ENCODE data around the gene ASPSCR1. TPM values are rescaled to one million over a fixed set of nuclear protein-coding genes. Genes with fewer than 3 reads are reported as not detected.

The ASPSCR1 gene
- total RNA-seq, 1 donor, result 28.0 TPM

DNA sequence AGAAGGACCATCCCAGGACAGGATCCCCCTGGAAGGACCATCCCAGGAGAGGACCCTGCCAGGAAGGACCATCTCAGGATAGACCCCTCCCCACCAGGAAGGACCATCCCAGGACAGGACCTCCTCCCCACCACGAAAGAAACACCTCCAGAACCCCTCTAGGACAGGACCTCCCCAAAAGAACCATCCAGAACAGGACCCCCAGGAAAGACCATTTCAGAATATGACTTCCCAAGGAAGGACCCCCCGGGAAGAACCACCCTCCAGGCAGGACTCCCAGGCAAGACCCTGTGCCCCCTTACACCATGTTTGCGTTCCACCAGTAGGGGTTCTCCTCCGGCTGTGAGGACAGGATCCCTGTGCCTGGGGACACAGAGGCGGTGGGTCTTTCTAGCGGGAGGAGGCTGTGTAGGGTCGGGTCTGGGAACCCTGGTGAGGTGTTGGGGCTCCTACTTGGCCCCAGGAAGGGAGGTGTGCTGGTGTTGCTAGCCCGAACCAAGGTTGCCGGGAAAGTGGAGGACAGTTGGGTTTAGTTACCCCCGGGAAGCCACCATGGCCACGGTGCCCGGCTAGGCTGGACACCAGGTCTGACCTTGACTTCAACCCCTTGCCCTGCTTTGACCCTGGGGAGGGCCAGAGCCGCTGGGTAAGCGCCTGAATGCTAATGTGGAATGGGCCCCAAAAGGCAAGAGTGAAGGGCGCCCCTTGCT is 18.6 kb upstream of the ASPSCR1 start:
- no peak for DNase-seq (ENCODE audit: low read depth in 2 of 3, low spot score in 2 of 3)

DNA sequence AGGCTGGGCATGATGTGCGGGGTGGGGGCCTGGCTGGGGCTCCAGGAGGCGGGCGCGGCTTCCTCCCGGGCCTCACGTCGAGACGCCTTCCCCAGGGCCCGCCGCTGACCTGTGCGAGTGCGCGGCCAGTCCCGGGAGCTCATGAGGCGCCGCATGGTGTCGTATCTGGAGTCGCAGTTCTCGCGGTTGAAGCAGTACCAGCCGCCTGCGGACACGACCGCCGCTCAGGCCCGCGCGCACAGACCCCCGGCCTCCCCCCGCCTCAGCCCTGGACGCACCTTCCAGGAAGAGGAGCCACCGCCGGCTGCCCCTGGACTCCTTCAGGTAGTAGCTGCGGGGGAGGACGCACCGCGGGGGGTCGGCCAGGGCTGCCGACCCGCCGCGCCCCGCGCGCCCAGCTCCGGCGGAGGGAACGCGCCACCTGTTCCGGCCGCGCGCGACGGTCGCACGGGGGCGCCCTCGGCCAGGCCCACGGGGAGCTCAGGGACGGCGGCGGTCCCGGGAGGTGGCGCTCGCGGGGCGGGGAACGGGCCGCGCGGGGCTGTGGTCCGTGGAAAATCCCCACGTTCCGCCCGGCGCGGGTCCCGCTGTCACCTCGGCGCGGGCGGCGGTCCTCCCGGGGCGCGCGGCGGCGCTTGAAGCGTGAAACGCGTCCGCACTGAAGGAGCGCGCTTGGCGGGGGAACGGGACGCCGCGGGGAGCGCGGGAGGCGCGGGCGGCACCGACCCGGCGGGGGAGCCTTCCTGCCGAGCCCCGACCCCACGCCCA is 17.9 kb upstream of the ASPSCR1 start:
- peak; percentile 71 to 85 (median 78) for DNase-seq (ENCODE audit: low read depth in 2 of 3, low spot score in 2 of 3)

DNA sequence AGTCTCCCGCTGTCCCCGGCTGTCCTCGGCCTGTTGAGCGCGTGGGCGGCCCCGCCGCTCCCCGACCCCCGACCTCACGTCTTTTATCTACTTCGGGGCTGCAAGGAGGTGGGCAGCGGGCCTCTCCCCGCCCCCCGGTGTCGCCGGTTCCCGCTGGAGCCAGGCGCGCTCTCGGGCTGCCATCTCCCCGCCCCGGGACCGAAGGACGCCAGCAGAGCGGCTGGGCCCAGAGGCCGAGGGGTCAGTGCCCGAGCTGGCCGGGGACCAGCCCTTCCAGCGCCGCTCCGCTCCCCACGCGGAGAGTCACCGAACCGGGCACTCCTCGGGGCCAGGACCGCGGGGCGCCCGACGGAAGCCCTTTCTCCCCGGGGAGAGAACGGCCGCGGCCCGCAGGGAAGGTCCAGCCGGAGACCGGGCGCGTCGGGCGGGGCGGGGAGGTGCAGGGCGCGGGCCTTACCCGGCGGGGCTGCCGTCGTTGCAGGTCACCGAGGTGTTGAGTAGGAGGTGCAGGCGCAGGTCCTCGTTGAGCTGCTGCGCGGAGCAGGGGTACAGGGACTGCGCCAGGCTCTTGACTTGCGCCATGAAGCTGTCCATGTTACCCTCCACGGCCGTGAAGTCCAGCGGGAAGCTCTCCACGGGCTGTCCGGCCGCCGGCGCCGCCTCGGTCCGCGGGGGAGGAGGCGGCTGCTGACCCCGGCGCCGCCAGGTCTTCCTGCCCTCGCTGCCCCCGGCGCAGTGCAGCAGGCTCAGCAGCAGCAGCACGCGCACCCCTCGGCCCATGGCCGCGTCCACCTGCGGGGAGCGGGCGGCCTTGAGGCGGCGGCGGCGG is 17.1 kb upstream of the ASPSCR1 start:
- DNase-seq (ENCODE audit: low read depth in 2 of 3, low spot score in 2 of 3), result no peak

DNA sequence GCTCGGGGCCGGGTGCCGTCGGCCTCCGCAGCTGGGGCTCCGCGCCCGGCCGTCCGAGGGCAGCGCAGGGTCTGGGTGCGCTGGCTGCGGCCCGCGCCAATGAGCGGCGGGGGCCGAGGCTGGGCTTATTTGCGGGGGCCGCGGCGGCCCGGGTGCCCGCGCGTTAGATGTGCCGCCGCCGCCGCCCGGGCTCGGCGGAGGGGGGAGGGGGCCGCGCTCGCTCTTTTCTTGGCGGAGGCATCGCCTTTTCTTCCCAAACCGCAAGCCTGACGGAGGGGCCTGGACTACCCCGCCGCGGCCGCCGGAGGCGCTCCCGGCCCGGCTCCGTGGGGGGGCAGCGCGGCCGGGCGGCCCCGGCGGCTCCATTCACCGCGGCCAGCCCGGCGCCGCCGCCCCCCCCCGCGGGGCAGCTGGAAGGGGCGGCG is 16.3 kb upstream of the ASPSCR1 start, which contains the start of gene NOTUM:
TSS of gene NOTUM (minus strand) at position 101 of the 425 bp plus-strand sequence. CDS start 278 bp downstream, outside the sequence.
- DNase-seq (ENCODE audit: low read depth in 2 of 3, low spot score in 2 of 3), result peak in 2 of 3 donors; percentile 44 to 58

DNA sequence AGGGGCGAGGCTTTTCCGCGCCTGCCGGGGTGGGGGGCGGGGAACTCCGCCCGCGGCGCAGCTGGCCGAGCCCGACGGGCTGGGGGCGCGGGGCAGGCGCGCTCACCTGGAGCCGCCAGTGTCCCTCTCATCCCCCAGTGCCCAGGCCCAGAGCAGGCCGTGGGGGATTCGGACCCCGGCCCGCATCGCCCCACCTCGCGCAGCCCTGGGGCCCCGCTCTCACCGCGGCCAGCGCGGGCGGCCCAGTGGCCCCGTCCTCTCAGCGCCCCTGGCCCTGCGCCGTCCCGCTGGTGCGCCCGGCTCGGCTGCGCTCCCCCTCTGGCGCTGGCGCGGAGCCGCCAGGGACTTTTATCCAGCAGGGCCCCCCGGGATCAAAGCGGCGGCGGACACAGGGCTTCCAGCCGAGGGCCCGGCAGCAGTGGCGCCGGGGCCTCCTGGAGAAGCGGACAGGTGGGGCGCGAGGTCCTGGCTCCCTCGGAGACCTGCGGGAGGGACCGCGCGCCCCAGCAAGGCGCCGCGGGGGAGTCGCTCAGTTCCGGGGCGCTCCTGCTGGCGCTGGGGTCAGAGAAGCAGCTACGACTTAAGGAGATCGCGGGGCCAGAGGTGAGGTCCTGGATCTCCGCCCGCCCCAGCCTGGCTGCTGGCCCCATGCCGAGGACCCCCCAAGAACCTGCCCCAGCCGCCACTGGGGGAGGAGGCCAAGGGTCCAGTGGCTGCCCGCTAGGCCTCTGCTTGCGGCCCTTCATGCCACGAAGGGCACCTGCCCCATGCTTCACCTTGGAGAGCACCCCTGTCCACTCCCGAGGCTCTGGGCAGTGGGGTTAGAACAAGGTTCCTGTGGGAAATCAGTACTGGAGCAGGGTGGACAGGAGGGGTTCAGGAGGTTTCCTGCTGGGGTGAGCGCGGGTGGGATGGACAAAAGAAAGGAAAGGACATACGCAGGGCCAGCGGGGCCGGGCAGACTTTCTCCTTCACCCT is 15.6 kb upstream of the ASPSCR1 start:
- DNase-seq (ENCODE audit: low read depth in 2 of 3, low spot score in 2 of 3), result no peak

DNA sequence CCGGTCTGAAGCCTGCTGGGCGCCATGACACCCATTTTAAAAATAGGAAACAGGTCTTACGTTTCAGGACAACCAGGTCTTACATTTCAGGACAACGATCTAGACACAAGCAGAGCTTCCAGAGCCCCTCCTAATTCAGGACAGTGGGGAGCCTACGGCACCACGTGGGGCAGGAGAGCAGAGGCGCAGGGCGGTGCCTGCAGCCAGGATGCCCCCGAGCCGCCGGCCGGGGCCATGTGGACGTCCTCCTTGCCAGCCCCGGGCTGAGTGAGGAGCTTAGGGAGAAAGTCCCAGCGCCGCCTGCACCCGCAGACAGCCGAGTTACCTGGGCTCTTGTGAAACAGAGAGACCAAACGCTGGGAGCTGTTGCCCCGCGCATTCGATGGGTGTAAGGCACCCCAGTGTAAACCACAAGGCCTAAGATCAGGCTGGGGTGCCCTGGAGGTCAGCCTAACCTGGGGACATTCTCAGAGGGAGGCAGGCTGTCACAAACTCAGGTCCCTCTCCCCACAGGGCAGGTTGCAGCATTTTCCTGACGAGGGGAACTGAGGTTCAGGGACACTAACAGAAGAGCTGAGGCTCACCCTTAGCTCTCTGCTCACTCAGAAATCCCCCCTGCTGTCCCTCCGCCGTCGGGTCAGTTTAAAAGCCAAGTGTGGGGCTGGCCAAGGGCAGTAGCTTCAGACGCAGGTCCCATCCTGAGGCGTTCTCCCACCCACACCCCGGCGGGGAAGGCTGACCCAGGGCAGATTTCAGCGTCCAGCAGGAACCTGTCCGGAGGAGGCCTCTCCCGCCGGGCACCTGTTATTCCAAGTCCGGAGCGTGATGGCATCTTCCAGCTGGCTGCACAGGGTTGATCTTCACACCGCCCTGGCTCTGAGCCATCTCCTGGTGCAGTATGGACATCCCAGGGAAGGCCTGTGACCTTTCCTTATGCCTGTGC is 14.7 kb upstream of the ASPSCR1 start:
- DNase-seq (ENCODE audit: low read depth in 2 of 3, low spot score in 2 of 3), result no peak

DNA sequence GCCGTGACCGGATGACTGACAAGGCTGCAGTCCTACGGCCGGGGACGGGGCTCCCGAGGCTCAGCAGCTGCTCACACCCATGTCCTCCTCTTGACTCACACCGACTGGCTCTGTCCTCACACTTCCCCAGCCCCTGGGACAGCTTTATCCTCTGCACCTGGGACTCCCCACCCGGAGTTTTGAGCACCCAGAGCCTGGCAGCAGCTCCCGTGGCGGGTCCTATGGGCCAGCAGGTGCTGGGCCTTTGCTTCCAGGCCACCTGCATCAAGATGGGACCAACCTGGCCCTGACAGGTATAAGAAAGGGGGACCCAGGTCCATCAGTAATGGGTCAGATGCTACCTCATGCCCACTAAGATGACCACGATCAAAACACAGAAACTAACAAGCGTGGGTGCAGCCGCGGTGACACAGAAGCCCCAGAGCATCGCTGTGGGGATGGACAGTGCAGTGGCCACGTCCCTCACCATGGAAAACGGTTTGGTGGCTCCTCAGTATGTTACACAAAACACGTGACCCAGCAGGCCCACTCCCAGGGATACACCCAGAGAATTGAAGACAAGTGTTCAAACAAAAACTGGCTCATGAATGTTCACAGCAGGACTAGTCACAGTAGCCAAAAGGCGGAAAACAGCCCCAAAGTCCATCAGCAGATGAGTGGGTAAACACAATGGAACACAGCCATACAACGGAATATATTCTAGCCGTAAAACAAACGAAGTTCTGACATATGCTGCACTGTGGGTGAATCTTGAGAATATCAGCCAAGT is 13.2 kb upstream of the ASPSCR1 start:
- DNase-seq (ENCODE audit: low read depth in 2 of 3, low spot score in 2 of 3), result no peak

DNA sequence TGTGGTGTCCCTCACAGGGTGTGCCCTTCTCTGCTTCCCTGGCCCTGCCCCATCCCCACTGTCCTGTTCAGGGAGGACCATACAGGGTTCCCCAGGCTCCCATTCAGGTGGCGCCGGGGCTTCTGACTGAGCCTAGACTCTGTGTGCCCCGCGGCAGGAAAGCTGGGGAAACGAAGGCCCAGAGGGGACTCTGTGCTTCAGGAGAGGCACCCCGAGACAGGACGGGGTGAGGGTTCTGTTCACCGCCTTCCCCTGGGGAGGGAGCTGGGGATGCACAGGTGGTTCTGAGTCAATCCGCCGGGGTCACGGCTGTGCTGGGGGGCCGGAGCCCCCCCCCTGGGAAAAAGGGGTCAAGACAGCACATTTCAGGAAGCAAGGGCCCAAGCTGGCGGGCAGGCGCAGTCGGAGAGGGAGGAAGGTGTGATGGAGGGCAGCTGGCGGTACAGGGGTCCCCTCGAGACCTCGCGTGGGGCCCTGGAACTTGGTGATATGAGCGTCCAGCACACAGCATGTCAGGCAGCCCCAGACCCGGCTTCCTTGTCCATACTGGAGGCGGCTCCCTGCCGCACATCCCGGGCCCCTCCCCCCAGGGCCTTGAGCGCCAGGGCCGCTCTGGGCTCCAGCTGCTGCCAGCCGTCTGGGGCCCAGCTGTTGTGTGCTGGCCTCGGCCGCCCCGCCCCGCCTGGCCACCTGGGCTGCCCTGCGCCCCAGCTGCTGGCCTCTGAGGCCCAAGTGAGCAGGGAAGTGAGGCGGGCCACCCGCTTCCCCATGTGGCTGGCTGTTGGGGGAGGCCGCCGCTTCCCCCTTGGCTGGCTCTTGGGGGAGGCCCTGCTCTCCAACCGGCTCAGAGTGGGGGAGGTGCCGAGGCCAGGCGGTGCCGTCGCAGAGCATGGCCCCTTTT is 10.8 kb upstream of the ASPSCR1 start:
- DNase-seq (ENCODE audit: low read depth in 2 of 3, low spot score in 2 of 3), result peak in 2 of 3 donors; percentile 69 to 88

DNA sequence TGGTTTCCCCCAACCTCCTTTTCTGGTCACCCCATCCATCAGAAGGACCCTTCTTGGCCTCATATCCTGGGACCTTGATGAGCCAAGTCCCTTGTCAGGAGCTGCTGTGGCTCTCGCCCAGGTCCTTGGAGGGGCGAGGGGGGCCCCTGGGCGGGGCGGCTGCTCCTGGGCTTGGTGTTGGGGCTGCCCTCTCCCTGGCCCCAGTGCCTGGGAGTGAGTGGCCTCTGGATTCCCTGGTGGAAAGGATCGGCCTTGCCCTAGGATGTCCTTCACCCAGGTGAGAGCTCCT is 10.2 kb upstream of the ASPSCR1 start:
- no peak for DNase-seq (ENCODE audit: low read depth in 2 of 3, low spot score in 2 of 3)

DNA sequence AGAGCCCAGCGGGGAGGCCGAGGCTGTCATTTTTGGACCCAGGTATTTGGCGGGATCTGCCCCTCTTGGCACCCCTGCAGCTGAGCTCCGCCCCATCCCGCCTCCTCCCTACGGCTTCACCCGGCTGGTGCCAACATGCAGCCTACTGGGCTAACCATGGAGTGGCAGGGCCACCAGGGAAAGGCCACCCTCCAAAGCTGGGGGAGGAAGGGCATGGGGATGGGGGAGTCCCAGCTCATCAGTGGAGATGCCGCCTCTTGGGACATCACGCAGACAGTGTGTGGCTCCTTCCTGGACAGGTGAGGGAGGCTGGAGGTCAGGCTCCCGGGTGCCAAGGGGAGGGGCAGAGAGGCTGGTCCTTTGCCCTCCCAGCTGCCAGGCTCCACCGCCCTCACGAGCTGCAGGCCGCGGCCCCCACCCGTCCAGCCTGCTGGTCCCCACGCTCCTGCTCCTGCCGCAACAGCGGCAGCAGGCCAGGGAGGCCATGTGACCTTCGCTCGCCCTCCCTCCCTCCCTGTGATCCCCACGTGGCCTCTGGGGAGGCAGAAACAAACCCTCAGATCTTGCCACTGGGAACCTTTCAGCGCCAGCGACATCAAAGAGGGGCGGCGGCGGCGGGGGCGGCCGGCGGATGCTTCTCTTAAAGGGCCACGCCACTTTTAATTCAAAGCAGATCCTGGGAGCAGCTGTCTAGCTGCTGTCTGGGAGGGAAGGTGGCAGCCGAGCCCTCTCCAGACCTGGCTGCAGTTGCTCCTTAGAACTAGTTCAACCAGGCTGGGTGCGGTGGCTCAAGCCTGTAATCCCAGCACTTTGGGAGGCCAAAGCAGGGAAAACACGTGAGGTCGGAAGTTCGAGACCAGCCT is 9.7 kb upstream of the ASPSCR1 start:
- DNase-seq (ENCODE audit: low read depth in 2 of 3, low spot score in 2 of 3), result peak; percentile 76 to 88 (median 86)

DNA sequence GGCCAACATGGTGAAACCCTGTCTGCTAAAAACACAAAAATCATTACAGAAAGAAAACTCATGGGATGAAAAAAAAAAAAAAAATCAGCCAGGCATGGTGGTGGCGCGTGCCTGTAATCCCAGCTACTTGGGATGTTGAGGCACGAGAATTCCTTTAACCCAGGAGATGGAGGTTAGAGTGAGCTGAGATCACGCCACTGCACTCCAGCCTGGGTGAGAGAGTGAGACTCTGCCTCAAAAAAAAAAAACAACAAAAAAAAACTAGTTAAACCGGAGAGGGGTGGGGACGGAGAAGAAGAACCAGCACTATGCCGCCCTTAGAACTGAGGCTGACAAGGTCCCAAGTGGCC is 9.1 kb upstream of the ASPSCR1 start:
- DNase-seq (ENCODE audit: low read depth in 2 of 3, low spot score in 2 of 3), result no peak

DNA sequence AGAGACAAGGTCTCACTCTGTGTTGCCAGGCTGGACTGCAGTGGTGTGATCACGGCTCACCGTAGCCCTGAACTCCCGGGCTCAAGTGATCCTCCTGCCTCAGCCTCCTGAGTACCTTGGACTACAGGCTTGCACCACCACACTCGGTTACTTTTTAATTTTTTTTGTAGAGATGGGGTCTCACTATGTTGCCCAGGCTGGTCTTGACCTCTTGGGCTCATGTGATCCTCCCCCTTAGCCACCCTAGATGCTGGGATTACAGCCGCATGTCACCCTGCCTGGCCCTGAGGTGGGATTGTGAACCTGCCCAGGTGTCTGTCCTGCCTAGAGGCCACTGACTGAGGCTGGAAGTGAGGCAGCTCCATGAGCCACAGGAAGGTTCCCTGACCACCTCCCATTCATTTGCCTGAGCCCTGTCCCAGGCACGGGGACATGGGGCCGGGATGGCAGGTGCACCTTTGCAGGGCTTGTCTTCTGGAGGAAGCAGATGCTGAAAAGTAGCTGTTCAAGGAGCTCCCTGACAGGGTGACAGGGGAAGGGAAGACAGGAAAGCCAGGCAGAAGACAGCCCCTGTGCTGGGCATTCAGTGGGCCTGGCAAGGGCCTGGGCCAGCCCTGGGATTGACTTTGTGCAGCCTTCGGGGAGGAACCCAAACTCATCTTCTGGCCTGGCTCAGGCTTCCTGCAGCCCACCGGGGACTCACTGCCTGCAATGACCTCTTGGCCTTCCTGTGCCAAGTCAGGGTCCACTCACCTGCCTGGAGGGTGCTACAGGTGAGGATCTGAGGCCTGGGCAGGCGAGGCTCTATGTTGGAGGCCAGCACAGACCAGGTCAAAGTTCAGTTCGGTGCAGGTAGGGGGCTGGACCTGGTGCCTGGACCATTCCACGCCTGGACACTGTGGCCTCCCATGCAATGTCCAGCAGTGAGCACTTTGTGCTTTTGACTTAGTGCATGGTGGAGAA is 8.3 kb upstream of the ASPSCR1 start:
- DNase-seq (ENCODE audit: low read depth in 2 of 3, low spot score in 2 of 3), result no peak

DNA sequence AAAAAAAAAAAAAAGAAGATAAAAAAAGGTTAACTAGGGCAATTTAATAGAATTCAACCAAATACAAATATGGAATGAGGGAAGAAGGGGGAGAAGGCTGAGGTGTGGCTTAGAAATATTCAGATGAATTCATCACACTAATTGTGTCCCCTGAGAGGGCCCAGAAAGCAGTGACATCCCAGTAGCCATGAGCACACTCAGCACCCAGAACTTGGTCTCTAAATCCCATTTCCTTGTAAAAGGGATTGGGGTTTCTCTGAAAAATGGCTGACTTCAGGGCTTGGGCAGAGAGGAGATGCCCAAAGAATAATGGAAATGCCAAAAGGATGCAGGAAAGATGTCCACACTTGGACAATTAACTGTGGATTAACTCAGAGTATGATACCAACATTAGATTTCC is 4.0 kb upstream of the ASPSCR1 start:
- DNase-seq (ENCODE audit: low read depth in 2 of 3, low spot score in 2 of 3), result no peak

DNA sequence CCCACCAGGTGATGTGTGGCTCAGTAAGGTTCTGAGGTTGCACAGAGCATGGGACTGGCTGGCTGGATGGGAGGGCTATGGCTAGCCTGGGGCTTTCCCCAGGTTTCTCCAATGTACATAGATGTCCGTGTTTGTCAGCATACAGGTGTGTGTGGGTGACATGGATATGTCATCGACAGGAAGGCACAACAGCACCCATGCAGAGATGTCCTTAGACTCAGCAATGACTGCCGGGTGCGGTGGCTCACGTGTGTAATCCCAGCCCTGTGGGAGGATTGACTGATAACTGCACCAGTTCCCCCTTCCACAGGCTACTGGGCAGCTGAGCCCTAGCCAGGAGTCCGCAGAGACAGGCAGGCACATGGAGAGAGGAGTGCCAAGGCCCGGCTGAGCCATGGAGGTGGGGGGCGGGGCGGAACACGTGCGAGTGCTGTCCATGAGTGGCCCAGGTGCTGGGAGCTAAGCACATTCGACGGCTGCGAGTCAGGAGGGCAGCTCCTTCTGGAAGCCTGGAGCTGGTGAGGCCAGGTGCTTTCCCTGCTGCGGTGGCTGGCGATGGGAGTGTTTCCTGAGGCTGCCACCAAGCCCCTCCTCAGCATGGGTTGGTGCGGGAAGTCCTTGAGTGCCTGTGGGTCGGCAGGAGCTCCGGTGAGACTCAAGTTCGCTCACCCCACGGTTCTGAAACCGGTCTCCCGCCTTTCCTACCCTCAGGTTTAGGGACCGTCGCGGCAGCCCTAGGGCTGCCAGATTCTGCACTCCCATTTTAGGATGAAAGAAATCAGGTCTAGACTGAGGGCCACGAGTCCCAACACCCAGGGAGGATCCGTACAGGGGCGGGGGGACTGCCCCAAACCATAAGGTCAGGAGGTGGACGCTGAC is 858 bp upstream of the ASPSCR1 start:
- no peak for DNase-seq (ENCODE audit: low read depth in 2 of 3, low spot score in 2 of 3)

Measured in hematopoietic multipotent progenitor cell (in vitro differentiated cells).